OCI-LY1 (cell line): ENCODE results near the gene PIP4K2A.

ENCODE experiments used
- H2AFZ ChIP-seq: fragments of 200-600 bp; sonication (generic), shearing (Covaris generic); 2 replicates; pipeline ENCODE4 v1.6.0; 2014; ENCODE audit warnings: antibody characterized with exemption, mild to moderate bottlenecking, low read length
- H3F3A ChIP-seq: fragments of 200-600 bp; sonication (generic), shearing (Covaris generic); 2 replicates; pipeline ENCODE4 v1.6.0; 2014; ENCODE audit warnings: mild to moderate bottlenecking, antibody characterized with exemption, low read length, moderate library complexity; ENCODE audit not compliant: insufficient read depth
- H3K27ac ChIP-seq: fragments of 200-600 bp; sonication (generic); 2 replicates; pipeline ENCODE4 v1.5.1; 2014; ENCODE audit warnings: low read length, mixed run types, mild to moderate bottlenecking, low read depth; ENCODE audit not compliant: poor library complexity, severe bottlenecking
- H3K27me3 ChIP-seq: fragments of 200-600 bp; sonication (generic); 2 replicates; pipeline ENCODE4 v1.6.0; 2014; ENCODE audit warnings: antibody characterized with exemption, mild to moderate bottlenecking, low read length, moderate library complexity; ENCODE audit not compliant: insufficient read depth
- H3K36me3 ChIP-seq: fragments of 200-600 bp; sonication (generic); 2 replicates; pipeline ENCODE4 v1.6.1; 2014; ENCODE audit warnings: mild to moderate bottlenecking, antibody characterized with exemption, low read length, moderate library complexity, mixed read lengths; ENCODE audit not compliant: insufficient read depth
- H3K4me1 ChIP-seq: fragments of 200-600 bp; sonication (generic); 2 replicates; pipeline ENCODE4 v1.5.1; 2014; ENCODE audit warnings: mild to moderate bottlenecking, low read length, moderate library complexity; ENCODE audit not compliant: insufficient read depth, severe bottlenecking
- H3K4me2 ChIP-seq: fragments of 200-600 bp; sonication (generic), shearing (Covaris generic); 2 replicates; pipeline ENCODE4 v1.6.1; 2014; ENCODE audit warnings: low read length
- H3K4me3 ChIP-seq: fragments of 200-600 bp; sonication (generic); 2 replicates; pipeline ENCODE4 v1.5.1; 2014; ENCODE audit warnings: low read length, low read depth, mild to moderate bottlenecking, mixed read lengths; ENCODE audit not compliant: poor library complexity, severe bottlenecking
- H3K79me2 ChIP-seq: fragments of 200-600 bp; shearing (Covaris generic); 2 replicates; pipeline ENCODE4 v1.6.1; 2016; ENCODE audit warnings: mixed run types, low read length, mixed read lengths; ENCODE audit not compliant: insufficient read depth
- H3K9ac ChIP-seq: fragments of 200-600 bp; sonication (generic), shearing (Covaris generic); 2 replicates; pipeline ENCODE4 v1.6.1; 2014; ENCODE audit warnings: mild to moderate bottlenecking, low read length, mixed read lengths
- H3K9me2 ChIP-seq: fragments of 200-600 bp; sonication (generic), shearing (Covaris generic); 2 replicates; pipeline ENCODE4 v1.6.1; 2014; ENCODE audit warnings: low read depth, mild to moderate bottlenecking, low read length, mixed read lengths
- H3K9me3 ChIP-seq: fragments of 200-600 bp; shearing (Covaris generic); 2 replicates; pipeline ENCODE4 v1.6.1; 2014; ENCODE audit warnings: low read length, mixed read lengths
- H4K20me1 ChIP-seq: fragments of 200-600 bp; sonication (generic), shearing (Covaris generic); 2 replicates; pipeline ENCODE4 v1.6.0; 2016; ENCODE audit warnings: mild to moderate bottlenecking, low read length; ENCODE audit not compliant: insufficient read depth
- EZH2 ChIP-seq: fragments of 200-600 bp; sonication (generic), shearing (Covaris generic); IDR thresholded peaks from 2 replicates; pipeline ENCODE4 v1.8.0; 2017; ENCODE audit warnings: borderline replicate concordance, mixed run types, mild to moderate bottlenecking, antibody characterized with exemption, low read length, moderate library complexity, mixed read lengths
- TF ChIP-seq, protein P1 (sequence below): fragments of 200-600 bp; sonication (generic), shearing (Covaris generic); IDR thresholded peaks from 2 replicates; pipeline ENCODE4 v1.5.1; 2017; ENCODE audit warnings: mild to moderate bottlenecking, antibody characterized with exemption, low read length, moderate library complexity, mixed read lengths

PIP4K2A gene

DNA sequence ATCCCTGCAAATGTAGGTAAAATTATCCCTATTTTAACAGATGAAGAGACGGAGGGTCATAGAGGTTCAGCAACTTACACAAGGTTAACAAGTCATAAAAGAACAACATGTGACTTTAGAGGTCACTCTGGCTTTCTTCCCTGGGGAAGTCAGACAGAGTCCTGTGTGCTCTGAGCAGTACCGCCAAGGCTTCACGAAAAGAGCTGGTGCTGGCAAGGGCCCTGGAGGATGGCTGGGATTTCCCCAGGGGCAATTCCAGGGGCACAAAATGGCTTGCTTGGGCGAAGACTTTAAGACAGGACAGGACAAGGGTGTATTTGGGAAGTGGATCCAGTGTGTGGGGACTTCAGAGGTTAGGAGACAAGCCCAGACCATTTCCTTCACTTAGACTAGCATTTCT lies 144.1 kb downstream of the PIP4K2A start:
- no peak overlapping the region for H3K9ac ChIP-seq
- TF ChIP-seq, protein P1, sequence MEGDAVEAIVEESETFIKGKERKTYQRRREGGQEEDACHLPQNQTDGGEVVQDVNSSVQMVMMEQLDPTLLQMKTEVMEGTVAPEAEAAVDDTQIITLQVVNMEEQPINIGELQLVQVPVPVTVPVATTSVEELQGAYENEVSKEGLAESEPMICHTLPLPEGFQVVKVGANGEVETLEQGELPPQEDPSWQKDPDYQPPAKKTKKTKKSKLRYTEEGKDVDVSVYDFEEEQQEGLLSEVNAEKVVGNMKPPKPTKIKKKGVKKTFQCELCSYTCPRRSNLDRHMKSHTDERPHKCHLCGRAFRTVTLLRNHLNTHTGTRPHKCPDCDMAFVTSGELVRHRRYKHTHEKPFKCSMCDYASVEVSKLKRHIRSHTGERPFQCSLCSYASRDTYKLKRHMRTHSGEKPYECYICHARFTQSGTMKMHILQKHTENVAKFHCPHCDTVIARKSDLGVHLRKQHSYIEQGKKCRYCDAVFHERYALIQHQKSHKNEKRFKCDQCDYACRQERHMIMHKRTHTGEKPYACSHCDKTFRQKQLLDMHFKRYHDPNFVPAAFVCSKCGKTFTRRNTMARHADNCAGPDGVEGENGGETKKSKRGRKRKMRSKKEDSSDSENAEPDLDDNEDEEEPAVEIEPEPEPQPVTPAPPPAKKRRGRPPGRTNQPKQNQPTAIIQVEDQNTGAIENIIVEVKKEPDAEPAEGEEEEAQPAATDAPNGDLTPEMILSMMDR: no peak
- TF ChIP-seq EZH2: no peak

DNA sequence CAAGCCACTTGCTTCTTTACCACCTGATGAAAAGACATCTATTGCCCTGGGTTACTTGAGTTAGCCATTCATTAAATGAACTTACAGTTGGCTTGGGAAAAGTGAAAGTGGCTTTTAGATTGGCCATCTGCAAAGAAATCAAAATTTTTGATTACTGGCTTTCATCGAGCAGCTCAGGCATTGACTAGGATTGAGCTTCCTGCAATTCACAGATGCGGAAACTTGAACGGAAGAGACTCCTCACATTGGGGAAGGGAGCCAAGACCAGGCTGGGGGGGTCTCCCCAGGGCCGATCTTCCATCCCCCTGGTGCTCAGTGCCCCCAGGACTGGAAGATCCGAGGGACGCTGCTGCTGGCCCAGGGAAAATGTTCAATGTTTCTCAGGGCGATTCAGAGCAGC lies 145.4 kb downstream of the PIP4K2A start:
- no peak overlapping the region for H3K4me3 ChIP-seq
- H3K27ac ChIP-seq: no peak overlapping the region
- no peaks in the 10 kb centered on the region for H3K9me2 ChIP-seq
- no peaks in the 10 kb centered on the region for H3K9me3 ChIP-seq
- no peaks in the 10 kb centered on the region for H3K79me2 ChIP-seq
- H2AFZ ChIP-seq: no peak overlapping the region
- no peaks in the 10 kb centered on the region for H3K4me1 ChIP-seq
- no peak overlapping the region for H3K4me2 ChIP-seq
- H3K27me3 ChIP-seq: no peaks in the 10 kb centered on the region
- TF ChIP-seq, protein P1: no peak
- TF ChIP-seq EZH2: no peak
- H3F3A ChIP-seq: no peaks in the 10 kb centered on the region
- H4K20me1 ChIP-seq: no peaks in the 10 kb centered on the region
- no peak overlapping the region for H3K9ac ChIP-seq
- H3K36me3 ChIP-seq: no peaks in the 10 kb centered on the region; the same call in 1 of the 2 replicates

More for the DNA sequence above, 144.1 kb downstream of the PIP4K2A start:
- Histone ChIP-seq H3K4me1 (no peaks in the 10 kb centered on the region), H2AFZ (no peak overlapping the region), H3K4me2 (no peak overlapping the region), H3K27ac (no peak overlapping the region), H3K27me3 (no peaks in the 10 kb centered on the region), H3K4me3 (no peak overlapping the region), H3K36me3 (no peaks in the 10 kb centered on the region; the same call in 1 of the 2 replicates), H3F3A (no peaks in the 10 kb centered on the region), H3K9me3 (no peaks in the 10 kb centered on the region), H4K20me1 (no peaks in the 10 kb centered on the region), H3K9me2 (no peaks in the 10 kb centered on the region), H3K79me2 (no peaks in the 10 kb centered on the region)

GRCh38 chr10:22564060-22564459 lies 150.3 kb downstream of the PIP4K2A start:
- no peak overlapping the region for H3K4me2 ChIP-seq
- no peaks in the 10 kb centered on the region for H3K4me1 ChIP-seq
- TF ChIP-seq, protein P1: no peak
- TF ChIP-seq EZH2: no peak

More at GRCh38 chr10:22564060-22564459, 150.3 kb downstream of the PIP4K2A start:
- Histone ChIP-seq H3F3A (no peaks in the 10 kb centered on the region), H3K4me3 (no peak overlapping the region), H3K9me2 (no peaks in the 10 kb centered on the region), H3K9me3 (no peaks in the 10 kb centered on the region), H3K27ac (no peak overlapping the region), H2AFZ (no peak overlapping the region), H4K20me1 (no peaks in the 10 kb centered on the region), H3K9ac (no peak overlapping the region), H3K36me3 (no peaks in the 10 kb centered on the region), H3K79me2 (no peaks in the 10 kb centered on the region), H3K27me3 (no peaks in the 10 kb centered on the region)
